Measurements from ENCODE around the gene ARL15. TPM values are rescaled to one million over a fixed set of nuclear protein-coding genes. Genes with fewer than 3 reads are reported as not detected.

Gene ARL15
- total and polyA plus RNA-seq, 9 of the 15 experiments (the other 6 are each of a cell fraction or from before 2014, with no cell fraction given) = 18.5 to 80.4 (median 57.0) TPM

DNA sequence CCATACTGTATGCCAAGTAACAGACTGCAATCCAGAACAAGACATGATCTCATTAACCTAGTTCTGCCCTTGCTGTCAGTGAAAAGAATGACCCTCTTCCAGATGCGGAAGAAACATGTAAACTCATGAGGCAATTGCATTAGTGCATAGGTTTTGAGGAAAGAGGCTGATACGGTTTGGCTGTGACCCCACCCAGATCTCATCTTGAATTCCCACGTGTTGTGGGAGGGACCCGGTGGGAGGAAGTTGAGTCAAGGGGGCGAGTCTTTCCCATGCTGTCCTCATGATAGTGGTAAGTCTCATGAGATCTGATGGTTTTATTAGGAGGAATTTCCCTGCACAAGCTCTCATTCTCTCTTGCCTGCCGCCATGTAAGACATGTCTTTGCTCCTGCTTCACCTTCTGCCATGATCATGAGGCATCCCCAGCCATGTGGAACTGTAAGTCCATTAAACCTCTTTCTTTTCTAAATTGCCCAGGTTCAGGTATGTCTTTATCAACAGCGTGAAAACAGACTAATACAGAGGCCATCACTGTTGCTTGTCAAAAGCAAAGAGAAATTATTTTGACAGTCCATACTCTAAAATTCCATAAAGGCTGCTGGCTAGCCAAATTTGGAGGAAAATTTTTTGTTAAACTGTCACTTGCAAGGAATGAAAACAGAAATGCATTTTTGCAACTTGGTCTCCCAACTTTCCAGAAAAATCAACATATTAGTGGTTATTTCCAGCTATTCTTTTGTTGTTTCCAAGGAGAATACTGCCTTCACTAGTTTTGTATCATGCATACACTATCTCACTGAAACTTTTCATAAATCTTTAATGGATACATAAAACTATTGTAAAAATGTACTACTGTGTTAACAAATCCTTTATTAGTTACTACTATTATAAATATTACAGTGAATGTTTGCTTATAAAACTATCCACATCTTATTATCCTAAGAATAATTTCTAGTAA lies 3.2 kb upstream of the ARL15 start (continued):
- TF ChIP-seq, protein P1, sequence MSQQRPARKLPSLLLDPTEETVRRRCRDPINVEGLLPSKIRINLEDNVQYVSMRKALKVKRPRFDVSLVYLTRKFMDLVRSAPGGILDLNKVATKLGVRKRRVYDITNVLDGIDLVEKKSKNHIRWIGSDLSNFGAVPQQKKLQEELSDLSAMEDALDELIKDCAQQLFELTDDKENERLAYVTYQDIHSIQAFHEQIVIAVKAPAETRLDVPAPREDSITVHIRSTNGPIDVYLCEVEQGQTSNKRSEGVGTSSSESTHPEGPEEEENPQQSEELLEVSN (IDR thresholded peaks at IDR 0.05; ENCODE audit: borderline replicate concordance in 1 of 2, extremely low read depth in 1 of 2, insufficient read depth in 1 of 2, insufficient read length in 1 of 2, low read depth in 1 of 2, low read length in 1 of 2, poor library complexity in 1 of 2, severe bottlenecking in 1 of 2) = no peak
- TF ChIP-seq STAG1 (CRISPR knock-in tag; IDR thresholded peaks at IDR 0.05; ENCODE audit: borderline replicate concordance) (no peak), ZNF584 (CRISPR knock-in tag; IDR thresholded peaks at IDR 0.05; ENCODE audit: low read depth) (no peak), ETV5 (CRISPR knock-in tag; IDR thresholded peaks at IDR 0.05; ENCODE audit: low read depth) (0 out of 2 replicates have a peak, but pooled peaks have one; percentile 27), TAL1 (IDR thresholded peaks at IDR 0.05) (peak; percentile 35), MCM2 (IDR thresholded peaks at IDR 0.05; ENCODE audit: low read depth) (no peak), KDM2B (CRISPR knock-in tag; IDR thresholded peaks at IDR 0.05) (no peak), ZNF766 (CRISPR knock-in tag; conservative IDR thresholded peaks at IDR 0.05) (no peak), HSF4 (CRISPR knock-in tag; IDR thresholded peaks at IDR 0.05; ENCODE audit: borderline replicate concordance) (no peak), ZNF184 (CRISPR knock-in tag; IDR thresholded peaks at IDR 0.05) (no peak), POLR2AphosphoS2 (IDR thresholded peaks at IDR 0.05; ENCODE audit: low read length) (peak; percentile 79; the same call in 1 of the 2 replicates), PURB (CRISPR knock-in tag; IDR thresholded peaks at IDR 0.05; ENCODE audit: low read depth) (no peak), RCOR1 (IDR thresholded peaks at IDR 0.05; ENCODE audit: borderline replicate concordance in 1 of 2, low read depth in 2 of 2, low read length in 2 of 2) (peak in 1 of 2 experiments; percentile 80; a peak in 2 of 4 replicates), KDM4B (IDR thresholded peaks at IDR 0.05; ENCODE audit: borderline replicate concordance in 2 of 2, low read depth in 1 of 2) (no peak), BACH1 (tag; IDR thresholded peaks at IDR 0.05) (0 out of 2 replicates have a peak, but pooled peaks have one; percentile 45), PRPF4 (IDR thresholded peaks at IDR 0.05; ENCODE audit: insufficient read depth, low read depth, low read length, poor library complexity, severe bottlenecking) (no peak), ZSCAN32 (CRISPR knock-in tag; IDR thresholded peaks at IDR 0.05) (no peak), WHSC1 (IDR thresholded peaks at IDR 0.05; ENCODE audit: low read length) (no peak), BRD4 (IDR thresholded peaks at IDR 0.05) (no peak)

Data from K562 (cell line).